Liver (tissue), 3 donors: ENCODE measurements around the gene SERPINA5.

ENCODE experiments used
- CTCF ChIP-seq: fragments of 150-350 bp; IDR thresholded peaks from 2 replicates; pipeline ENCODE4 v1.5.1; 2017; ENCODE audit warnings: improper control_type of control experiment, low read depth, low read length; ENCODE audit not compliant: missing input control
- EGR1 ChIP-seq, 2 donors: IDR thresholded peaks; 2 replicates each; pipeline ENCODE4 v1.6.1; 2016 to 2018; ENCODE audit warnings: antibody characterized with exemption in 2 of 2, low read depth in 2 of 2
- FOXA1 ChIP-seq: IDR thresholded peaks from 2 replicates; pipeline ENCODE4 v1.6.1; 2016; ENCODE audit warnings: antibody characterized with exemption
- GABPA ChIP-seq, 2 donors: IDR thresholded peaks in 1 of 2; conservative IDR thresholded peaks in 1 of 2; 2 replicates each; pipeline ENCODE4 v1.6.1; 2016; ENCODE audit warnings: antibody characterized with exemption in 2 of 2, mild to moderate bottlenecking in 1 of 2, moderate library complexity in 1 of 2
- JUND ChIP-seq, 2 donors: IDR thresholded peaks; 2 replicates each; pipeline ENCODE4 v1.6.1; 2016; ENCODE audit warnings: antibody characterized with exemption in 2 of 2
- MAX ChIP-seq: IDR thresholded peaks from 2 replicates; pipeline ENCODE4 v1.6.1; 2016; ENCODE audit warnings: antibody characterized with exemption
- RAD21 ChIP-seq, 2 donors: IDR thresholded peaks; 2 replicates each; pipeline ENCODE4 v1.6.1; 2016; ENCODE audit warnings: antibody characterized with exemption in 2 of 2, mild to moderate bottlenecking in 2 of 2
- REST ChIP-seq: IDR thresholded peaks from 2 replicates; pipeline ENCODE4 v1.6.1; 2016; ENCODE audit warnings: antibody characterized with exemption, mild to moderate bottlenecking
- RXRA ChIP-seq, 2 donors: IDR thresholded peaks; 2 replicates each; pipeline ENCODE4 v1.6.1; 2017 to 2018; ENCODE audit warnings: antibody characterized with exemption in 2 of 2, mild to moderate bottlenecking in 1 of 2
- TAF1 ChIP-seq: conservative IDR thresholded peaks from 2 replicates; pipeline ENCODE4 v1.6.1; 2016; ENCODE audit warnings: antibody characterized with exemption, mild to moderate bottlenecking
- ZBTB33 ChIP-seq: IDR thresholded peaks from 2 replicates; pipeline ENCODE4 v1.6.1; 2016; ENCODE audit warnings: antibody characterized with exemption
- donor health status: healthy.
- donor health status: healthy.

GRCh38 chr14:94593376-94593748 lies 12.1 kb downstream of the SERPINA5 start:
- TF ChIP-seq TAF1 (no peak), REST (no peak), CTCF (no peak), RXRA (IDR thresholded peaks at IDR 0.05) (no peak), JUND (IDR thresholded peaks at IDR 0.05) (no peak), RAD21 (IDR thresholded peaks at IDR 0.05) (no peak), FOXA1 (no peak), MAX (no peak), ZBTB33 (no peak), GABPA (IDR thresholded peaks at IDR 0.05 in 1 of 2, conservative IDR thresholded peaks at IDR 0.05 in 1 of 2) (no peak), EGR1 (IDR thresholded peaks at IDR 0.05; ENCODE audit: low read depth in 2 of 2) (no peak)
